IPS-15b (cell line): ENCODE measurements around the gene RYR3.

Source experiments
- H3K27me3 ChIP-seq: one replicate; pipeline ENCODE4 v1.6.1; 2013; ENCODE audit warnings: low read length; ENCODE audit not compliant: control insufficient read depth, insufficient read depth
- H3K36me3 ChIP-seq: one replicate; pipeline ENCODE4 v1.6.1; 2013; ENCODE audit warnings: low read length; ENCODE audit not compliant: control insufficient read depth, insufficient read depth
- H3K4me1 ChIP-seq: one replicate; pipeline ENCODE4 v1.6.1; 2013; ENCODE audit warnings: mild to moderate bottlenecking, low read length; ENCODE audit not compliant: control insufficient read depth, insufficient read depth
- H3K4me3 ChIP-seq: one replicate; pipeline ENCODE4 v1.5.1; 2013; ENCODE audit warnings: low read depth, low read length
- H3K9ac ChIP-seq: one replicate; pipeline ENCODE4 v1.6.1; 2013; ENCODE audit warnings: low read depth, mild to moderate bottlenecking, low read length
- H3K9me3 ChIP-seq: one replicate; pipeline ENCODE4 v1.6.1; 2013; ENCODE audit warnings: mild to moderate bottlenecking, low read length; ENCODE audit not compliant: control insufficient read depth, insufficient read depth

The RYR3 gene

GRCh38 chr15:33433821-33434220 lies 123.1 kb downstream of the RYR3 start:
- peaks cover 3% of the 10 kb centered on the region for H3K4me1 ChIP-seq
- H3K27me3 ChIP-seq: no peaks in the 10 kb centered on the region
- H3K9me3 ChIP-seq: no peaks in the 10 kb centered on the region
- H3K9ac ChIP-seq: no peak overlapping the region
- H3K36me3 ChIP-seq: no peaks in the 10 kb centered on the region
- no peak overlapping the region for H3K4me3 ChIP-seq

DNA sequence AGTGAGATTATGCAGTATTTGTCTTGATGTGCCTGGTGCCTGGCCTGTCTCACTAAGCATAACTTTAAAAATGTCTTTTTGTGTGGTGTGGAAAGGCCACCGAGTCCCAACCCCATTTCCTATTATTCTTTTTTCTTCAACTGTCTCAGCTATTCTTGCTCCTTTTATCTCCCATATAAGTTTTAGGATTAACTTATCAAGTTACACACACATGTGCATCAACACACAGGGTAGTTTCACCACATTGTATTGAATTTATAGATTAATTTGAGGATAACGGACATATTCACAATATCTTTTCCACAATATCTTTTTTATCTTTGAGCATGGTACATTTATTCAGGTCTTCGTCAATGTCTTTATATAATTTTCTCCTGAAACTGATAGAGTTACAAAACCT lies 127.6 kb downstream of the RYR3 start:
- Histone ChIP-seq H3K4me3 (no peak overlapping the region), H3K9me3 (no peaks in the 10 kb centered on the region), H3K4me1 (no peaks in the 10 kb centered on the region), H3K9ac (no peak overlapping the region), H3K36me3 (no peaks in the 10 kb centered on the region), H3K27me3 (no peaks in the 10 kb centered on the region)

DNA sequence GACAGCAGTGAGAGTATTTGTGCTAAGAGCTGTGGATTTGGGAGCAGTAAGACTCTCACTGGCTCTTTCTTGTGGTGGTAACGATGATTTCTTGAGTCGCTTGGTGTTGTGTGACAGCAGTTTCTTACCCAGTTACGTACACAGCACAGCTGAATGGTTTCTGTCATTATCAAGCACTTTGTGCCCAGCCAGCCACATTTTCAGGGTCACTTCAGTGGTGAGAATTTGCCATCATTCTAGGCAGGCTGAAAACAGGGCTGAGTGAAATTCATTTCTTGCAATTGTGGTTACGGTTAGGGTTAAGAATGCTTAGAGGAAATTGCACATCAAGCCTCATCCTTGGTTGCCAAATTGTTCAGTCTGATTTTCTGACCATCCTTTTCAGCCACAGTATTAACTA lies 130.1 kb downstream of the RYR3 start:
- no peaks in the 10 kb centered on the region for H3K36me3 ChIP-seq
- no peaks in the 10 kb centered on the region for H3K27me3 ChIP-seq
- no peaks in the 10 kb centered on the region for H3K9me3 ChIP-seq
- H3K9ac ChIP-seq: no peak overlapping the region
- no peaks in the 10 kb centered on the region for H3K4me1 ChIP-seq
- no peak overlapping the region for H3K4me3 ChIP-seq

DNA sequence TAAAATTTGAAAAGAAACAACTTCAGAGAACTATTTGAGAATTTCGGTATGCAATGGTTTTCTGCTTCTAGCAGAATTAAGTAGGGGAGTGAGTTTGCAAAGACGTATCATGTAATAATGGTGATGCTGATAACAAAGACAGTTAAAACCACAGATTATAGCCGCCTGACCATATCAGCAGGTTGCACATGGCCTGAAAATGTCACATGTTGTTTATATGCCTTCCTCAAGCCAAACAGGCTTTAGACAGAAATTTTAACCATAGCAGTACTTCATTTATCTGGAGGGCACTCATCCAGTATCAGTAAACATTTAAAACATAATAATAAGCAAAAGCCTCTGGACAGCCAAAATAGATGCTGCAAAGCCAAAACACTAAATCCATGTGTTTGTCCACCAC lies 131.7 kb downstream of the RYR3 start:
- H3K4me3 ChIP-seq: no peak overlapping the region
- no peaks in the 10 kb centered on the region for H3K9me3 ChIP-seq
- no peaks in the 10 kb centered on the region for H3K36me3 ChIP-seq
- H3K4me1 ChIP-seq: no peaks in the 10 kb centered on the region
- H3K27me3 ChIP-seq: no peaks in the 10 kb centered on the region
- H3K9ac ChIP-seq: no peak overlapping the region

GRCh38 chr15:33443708-33444107 lies 132.9 kb downstream of the RYR3 start:
- H3K9me3 ChIP-seq: no peaks in the 10 kb centered on the region
- no peaks in the 10 kb centered on the region for H3K27me3 ChIP-seq

DNA sequence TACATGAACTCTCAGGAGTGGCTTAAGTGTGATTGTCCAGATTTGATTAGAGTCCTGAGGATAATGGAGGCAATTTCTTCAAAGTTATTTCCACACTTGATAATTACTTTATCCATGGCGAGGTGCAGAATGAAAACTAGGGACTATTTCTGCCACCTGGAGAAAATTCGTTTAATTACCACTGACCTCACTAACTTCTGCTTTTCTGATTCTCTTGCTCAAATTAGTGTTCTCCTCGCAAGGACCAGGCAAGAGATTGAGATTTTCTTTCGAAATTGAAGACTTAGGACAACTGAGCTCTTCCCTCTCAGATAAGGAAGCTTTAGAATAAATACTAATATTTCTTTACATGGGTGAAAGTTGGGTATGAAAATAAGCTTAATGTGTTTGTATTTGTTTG lies 135.2 kb downstream of the RYR3 start:
- Histone ChIP-seq H3K4me3 (no peak overlapping the region), H3K9ac (no peak overlapping the region), H3K9me3 (no peaks in the 10 kb centered on the region), H3K4me1 (no peaks in the 10 kb centered on the region), H3K36me3 (no peaks in the 10 kb centered on the region), H3K27me3 (no peaks in the 10 kb centered on the region)

More at GRCh38 chr15:33443708-33444107, 132.9 kb downstream of the RYR3 start:
- Histone ChIP-seq H3K36me3 (no peaks in the 10 kb centered on the region), H3K9ac (no peak overlapping the region), H3K4me3 (no peak overlapping the region), H3K4me1 (no peaks in the 10 kb centered on the region)

DNA sequence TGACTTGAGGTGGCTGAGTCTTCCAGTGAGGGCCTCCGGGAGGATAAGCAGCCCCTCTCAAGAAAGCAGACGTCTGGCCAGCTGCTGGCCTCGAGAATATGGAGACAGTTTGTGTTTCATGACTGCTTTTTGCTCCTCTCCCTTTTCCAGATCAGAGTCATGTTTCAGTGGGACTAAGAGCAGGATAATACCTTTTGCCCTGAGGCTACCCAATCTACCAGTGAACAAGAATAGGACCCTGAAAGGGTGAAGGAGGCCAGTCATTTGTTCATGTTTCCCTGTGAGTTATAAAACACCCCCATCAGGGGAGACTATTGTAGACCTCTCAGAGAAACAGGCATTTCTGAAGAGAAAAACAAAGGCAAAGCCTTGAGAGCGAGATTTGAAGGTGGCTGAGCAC lies 137.4 kb downstream of the RYR3 start:
- Histone ChIP-seq H3K9ac (no peak overlapping the region), H3K9me3 (no peaks in the 10 kb centered on the region), H3K4me3 (no peak overlapping the region), H3K27me3 (no peaks in the 10 kb centered on the region), H3K36me3 (no peaks in the 10 kb centered on the region), H3K4me1 (no peaks in the 10 kb centered on the region)

DNA sequence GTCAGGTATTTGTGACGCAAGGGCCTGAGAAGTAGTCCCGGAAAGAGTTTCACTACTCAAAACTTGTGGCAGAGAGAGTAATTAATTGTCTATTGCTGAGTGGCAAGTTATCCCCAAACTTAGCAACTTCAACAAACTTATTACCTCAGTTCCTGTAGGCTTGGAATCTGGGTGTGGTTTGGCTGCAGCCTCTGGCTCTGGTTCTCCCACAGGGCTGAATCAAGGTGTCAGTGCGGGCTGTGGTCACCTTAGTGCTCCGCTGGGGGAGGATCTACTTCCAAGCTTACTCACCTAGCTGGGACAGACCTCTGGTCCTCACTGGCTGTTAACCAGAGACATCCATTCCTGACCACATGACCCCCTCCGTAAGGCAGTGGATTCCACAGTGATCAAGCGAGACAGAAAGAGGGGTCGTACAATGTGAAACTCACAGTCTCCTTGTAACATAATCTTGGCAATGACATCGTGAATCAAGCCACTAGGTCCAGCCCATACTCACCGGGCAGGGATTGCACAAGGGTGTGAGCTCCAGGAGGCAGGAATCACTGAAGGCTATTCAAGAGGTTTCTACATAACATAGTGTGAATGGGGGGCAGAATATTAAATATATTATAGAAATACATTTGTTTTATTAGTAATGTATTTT lies 138.3 kb downstream of the RYR3 start:
- no peaks in the 10 kb centered on the region for H3K9me3 ChIP-seq
- H3K4me3 ChIP-seq: no peak overlapping the region
- no peaks in the 10 kb centered on the region for H3K27me3 ChIP-seq

GRCh38 chr15:33449810-33450209 lies 139.0 kb downstream of the RYR3 start:
- no peak overlapping the region for H3K4me3 ChIP-seq
- no peaks in the 10 kb centered on the region for H3K9me3 ChIP-seq
- H3K27me3 ChIP-seq: no peaks in the 10 kb centered on the region
- H3K36me3 ChIP-seq: no peaks in the 10 kb centered on the region
- no peaks in the 10 kb centered on the region for H3K4me1 ChIP-seq
- no peak overlapping the region for H3K9ac ChIP-seq

More for the DNA sequence above, 138.3 kb downstream of the RYR3 start:
- Histone ChIP-seq H3K4me1 (no peaks in the 10 kb centered on the region), H3K9ac (no peak overlapping the region), H3K36me3 (no peaks in the 10 kb centered on the region)

- Histone ChIP-seq H3K36me3 (no peaks in the 10 kb centered on the region), H3K27me3 (no peaks in the 10 kb centered on the region), H3K4me3 (no peak overlapping the region), H3K9ac (no peak overlapping the region), H3K9me3 (no peaks in the 10 kb centered on the region), H3K4me1 (no peaks in the 10 kb centered on the region)
Observed at GRCh38 chr15:33451385-33451784, 140.6 kb downstream of the RYR3 start.

- Histone ChIP-seq H3K9me3 (no peaks in the 10 kb centered on the region), H3K4me3 (no peak overlapping the region), H3K9ac (no peak overlapping the region), H3K4me1 (no peaks in the 10 kb centered on the region), H3K27me3 (no peaks in the 10 kb centered on the region), H3K36me3 (no peaks in the 10 kb centered on the region)
Observed at GRCh38 chr15:33453761-33454160, 143.0 kb downstream of the RYR3 start.

GRCh38 chr15:33454346-33454745 lies 143.6 kb downstream of the RYR3 start:
- Histone ChIP-seq H3K9me3 (no peaks in the 10 kb centered on the region), H3K27me3 (no peaks in the 10 kb centered on the region), H3K4me1 (no peaks in the 10 kb centered on the region), H3K9ac (no peak overlapping the region), H3K4me3 (no peak overlapping the region), H3K36me3 (no peaks in the 10 kb centered on the region)
